GM06990 (cell line): ENCODE results near the gene TLCD3A.

Experiments
- DNase-seq: peaks from one replicate; pipeline ENCODE4 v3.0.0-alpha.2; 2011; ENCODE audit not compliant: insufficient read length; ENCODE audit errors: extremely low read depth
- H3K27me3 ChIP-seq: replicated peaks from 2 replicates; pipeline ENCODE4 v1.6.0; 2011; ENCODE audit warnings: low read length; ENCODE audit not compliant: control insufficient read depth, insufficient read depth
- H3K36me3 ChIP-seq: 2 replicates; pipeline ENCODE4 v1.5.1; 2011; ENCODE audit warnings: low read length; ENCODE audit not compliant: control insufficient read depth, insufficient read depth
- H3K4me3 ChIP-seq: replicated peaks from 2 replicates; pipeline ENCODE4 v1.5.1; 2011; ENCODE audit warnings: low read depth, mild to moderate bottlenecking, control low read depth, low read length
- TF ChIP-seq, protein P1 (sequence below): IDR thresholded peaks from 2 replicates; pipeline ENCODE4 v1.5.1; 2011; ENCODE audit warnings: low read length, control low read depth, mild to moderate bottlenecking, inconsistent platforms; ENCODE audit not compliant: insufficient read depth, poor library complexity, severe bottlenecking

TLCD3A gene

DNA sequence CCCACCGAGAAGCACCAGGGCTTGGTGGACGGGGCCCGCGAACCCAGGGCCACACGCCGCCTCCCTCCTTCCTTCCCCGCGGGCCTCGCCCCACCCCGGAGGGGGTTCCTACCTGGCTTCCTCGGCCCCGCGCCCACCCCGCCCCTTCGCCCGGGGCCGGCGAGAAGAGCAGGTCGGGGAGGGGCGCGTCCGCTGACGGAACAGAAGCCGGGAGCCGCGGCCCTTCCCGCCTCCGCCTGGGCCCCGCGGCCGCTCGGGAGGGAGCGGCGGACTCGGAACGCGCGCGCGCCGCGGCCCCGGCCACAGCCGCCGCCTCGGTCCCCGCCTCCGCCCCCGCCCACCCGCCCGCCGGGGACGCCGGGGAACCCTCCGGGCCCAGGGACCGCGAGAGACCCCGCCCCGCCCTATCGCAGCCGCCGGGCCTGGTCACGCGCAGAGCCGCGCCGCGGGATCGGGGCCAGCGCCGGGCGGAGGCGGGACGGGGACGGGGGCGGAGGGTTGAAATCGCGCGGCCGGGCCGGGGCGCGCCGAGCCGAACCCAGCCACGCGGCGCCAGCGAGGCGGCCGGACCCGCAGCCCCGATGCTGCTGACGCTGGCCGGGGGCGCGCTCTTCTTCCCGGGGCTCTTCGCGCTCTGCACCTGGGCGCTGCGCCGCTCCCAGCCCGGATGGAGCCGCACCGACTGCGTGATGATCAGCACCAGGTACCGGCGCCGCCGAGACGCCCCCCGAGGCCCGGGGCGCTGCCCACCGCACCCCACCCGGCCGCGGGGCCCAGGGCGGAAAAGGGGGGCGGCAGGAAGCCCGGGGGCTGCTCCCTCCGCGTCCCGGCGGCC, at the start of gene TLCD3A:
Gene TLCD3A, plus strand, starts transcription at position 530 of the 835 bp plus-strand sequence. Its CDS starts 52 bp downstream, at position 582.
- peak; percentile 75 for DNase-seq
- peak within 1 kb of the TSS; percentile 66 for H3K4me3 ChIP-seq
- TF ChIP-seq, protein P1, sequence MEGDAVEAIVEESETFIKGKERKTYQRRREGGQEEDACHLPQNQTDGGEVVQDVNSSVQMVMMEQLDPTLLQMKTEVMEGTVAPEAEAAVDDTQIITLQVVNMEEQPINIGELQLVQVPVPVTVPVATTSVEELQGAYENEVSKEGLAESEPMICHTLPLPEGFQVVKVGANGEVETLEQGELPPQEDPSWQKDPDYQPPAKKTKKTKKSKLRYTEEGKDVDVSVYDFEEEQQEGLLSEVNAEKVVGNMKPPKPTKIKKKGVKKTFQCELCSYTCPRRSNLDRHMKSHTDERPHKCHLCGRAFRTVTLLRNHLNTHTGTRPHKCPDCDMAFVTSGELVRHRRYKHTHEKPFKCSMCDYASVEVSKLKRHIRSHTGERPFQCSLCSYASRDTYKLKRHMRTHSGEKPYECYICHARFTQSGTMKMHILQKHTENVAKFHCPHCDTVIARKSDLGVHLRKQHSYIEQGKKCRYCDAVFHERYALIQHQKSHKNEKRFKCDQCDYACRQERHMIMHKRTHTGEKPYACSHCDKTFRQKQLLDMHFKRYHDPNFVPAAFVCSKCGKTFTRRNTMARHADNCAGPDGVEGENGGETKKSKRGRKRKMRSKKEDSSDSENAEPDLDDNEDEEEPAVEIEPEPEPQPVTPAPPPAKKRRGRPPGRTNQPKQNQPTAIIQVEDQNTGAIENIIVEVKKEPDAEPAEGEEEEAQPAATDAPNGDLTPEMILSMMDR = no peak
- no peaks in the 10 kb centered on the region for H3K36me3 ChIP-seq
- H3K27me3 ChIP-seq = no peaks in the 10 kb centered on the region

DNA sequence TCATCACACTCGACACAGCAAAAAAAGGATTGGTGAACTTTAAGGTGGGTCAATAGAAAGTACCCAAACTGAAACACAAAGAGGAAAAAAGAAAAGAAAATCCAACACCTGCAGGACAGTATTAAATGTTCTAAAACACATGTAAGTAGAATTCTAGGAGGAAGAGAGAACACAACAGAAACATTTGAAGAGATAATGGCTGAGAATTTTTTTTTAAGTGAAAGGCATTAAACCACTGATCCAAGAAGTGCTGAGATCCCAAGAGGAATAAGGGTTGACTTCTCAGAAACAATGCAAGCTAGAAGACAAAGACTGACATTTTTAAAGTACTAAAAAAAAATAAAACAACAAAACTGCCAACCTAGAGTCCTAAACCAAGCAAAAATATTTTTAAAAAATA, 49.4 kb upstream of the TLCD3A start:
- TF ChIP-seq, protein P1 = no peak
- no peak overlapping the region for H3K4me3 ChIP-seq
- no peak for DNase-seq
- no peaks in the 10 kb centered on the region for H3K27me3 ChIP-seq
- H3K36me3 ChIP-seq = peaks cover 4% of the 10 kb centered on the region; the same call in 1 of the 2 replicates

DNA sequence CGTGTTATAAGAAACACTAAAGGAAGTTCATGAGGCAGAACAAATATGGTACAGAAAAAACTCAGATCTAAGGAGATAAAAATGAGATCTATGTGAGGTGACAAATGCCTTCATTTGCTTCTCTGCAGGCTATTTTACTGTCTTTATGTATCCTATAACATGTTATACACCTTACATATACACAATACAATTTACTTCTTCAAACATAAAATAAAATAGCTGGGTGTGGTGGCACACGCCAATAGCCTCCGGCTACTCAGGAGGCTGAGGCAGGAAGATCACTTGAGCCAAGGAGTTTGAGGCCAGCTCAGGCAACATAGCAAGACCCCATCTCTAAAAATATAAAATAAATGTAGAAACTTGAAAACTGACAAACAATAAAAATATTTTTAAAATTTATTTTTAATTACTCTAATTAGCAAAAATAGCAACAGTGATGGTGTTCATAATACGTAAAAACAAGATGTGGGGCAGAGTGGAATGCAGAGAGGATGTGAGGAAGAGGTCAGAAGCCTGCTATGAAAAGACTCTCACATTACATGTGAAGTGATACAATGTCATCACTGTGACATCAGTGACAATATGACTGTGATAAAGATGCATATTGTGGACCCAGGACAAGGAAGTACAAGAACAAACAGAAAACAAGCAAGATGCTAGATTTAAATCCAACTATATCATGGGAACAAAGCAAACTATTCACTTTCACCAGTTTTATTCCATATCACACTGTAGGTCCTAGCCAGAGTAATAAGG, 48.7 kb upstream of the TLCD3A start:
- Histone ChIP-seq H3K27me3 (no peaks in the 10 kb centered on the region), H3K36me3 (peaks cover 4% of the 10 kb centered on the region; the same call in 1 of the 2 replicates), H3K4me3 (no peak overlapping the region)
- DNase-seq = no peak
- TF ChIP-seq, protein P1 = no peak

DNA sequence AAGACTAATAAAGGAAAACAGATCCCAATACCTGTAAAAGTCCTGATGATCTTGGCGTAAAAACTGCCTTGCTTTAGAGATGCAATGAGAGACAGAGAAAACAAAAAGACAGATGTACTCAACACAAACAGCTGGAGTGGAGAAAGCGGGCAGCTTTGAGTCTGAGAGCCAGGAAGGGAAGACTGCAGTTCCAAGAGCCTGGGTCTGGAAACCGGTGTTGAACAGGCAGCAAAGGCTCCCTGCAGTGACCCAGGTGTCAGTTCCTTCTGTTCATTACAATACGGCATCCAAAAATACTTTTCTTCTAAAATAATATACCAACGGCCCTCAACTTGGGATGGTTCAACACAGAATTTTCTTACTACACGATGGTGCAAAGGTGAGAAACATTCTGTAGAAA, 47.4 kb upstream of the TLCD3A start:
- H3K36me3 ChIP-seq = peaks cover 4% of the 10 kb centered on the region; the same call in 1 of the 2 replicates

DNA sequence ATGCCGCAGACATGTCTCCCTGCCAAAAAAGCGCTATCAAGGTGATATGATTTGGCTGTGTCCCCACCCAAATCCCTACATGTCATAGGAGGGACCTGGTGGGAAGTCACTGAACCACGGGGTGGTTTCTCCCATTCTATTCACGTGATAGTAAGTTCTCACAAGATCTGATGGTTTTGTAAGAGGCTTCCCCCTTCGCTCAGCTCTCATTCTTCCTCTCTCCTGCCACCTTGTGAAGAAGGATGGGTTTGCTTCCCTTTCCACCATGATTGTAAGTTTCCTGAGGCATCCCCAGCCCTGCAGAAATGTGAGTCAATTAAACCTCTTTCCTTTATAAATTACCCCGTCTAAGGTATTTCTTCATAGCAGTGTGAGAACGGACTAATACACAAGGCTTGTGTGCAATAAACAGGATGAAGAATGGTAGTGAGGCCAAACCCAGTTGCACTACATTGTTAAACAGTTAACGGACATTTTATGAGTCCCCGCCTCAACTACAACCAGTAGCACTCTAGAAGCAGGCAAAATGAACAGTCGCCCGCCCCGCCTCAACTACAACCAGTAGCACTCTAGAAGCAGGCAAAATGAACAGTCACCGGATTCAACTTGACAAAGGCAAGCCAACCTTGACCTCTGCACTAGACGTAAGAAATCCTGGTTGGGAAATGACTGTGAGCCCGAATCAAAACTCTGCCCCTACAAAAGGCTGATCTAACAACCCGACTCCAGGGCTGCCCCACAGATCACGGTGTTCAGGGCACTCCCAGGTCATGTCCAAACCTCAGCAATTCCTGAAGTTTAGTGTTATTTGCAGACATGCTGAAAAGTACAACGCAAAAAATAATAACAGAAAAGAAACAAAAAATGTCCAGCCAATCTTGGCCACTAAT, 44.1 kb upstream of the TLCD3A start:
- no peak overlapping the region for H3K4me3 ChIP-seq
- no peak for DNase-seq
- TF ChIP-seq, protein P1 = peak; percentile 8
- H3K27me3 ChIP-seq = no peaks in the 10 kb centered on the region
- peaks cover 7% of the 10 kb centered on the region for H3K36me3 ChIP-seq

More for the DNA sequence above, 47.4 kb upstream of the TLCD3A start:
- no peak for DNase-seq
- H3K4me3 ChIP-seq = no peak overlapping the region
- H3K27me3 ChIP-seq = no peaks in the 10 kb centered on the region
- TF ChIP-seq, protein P1 = no peak
